Measurements from ENCODE around the gene CFAP58. TPM values are rescaled to one million over a fixed set of nuclear protein-coding genes. Genes with fewer than 3 reads are reported as not detected.

Gene CFAP58
- total RNA-seq, 2 experiments from 2014 or later = 0.24 to 0.47 TPM

DNA sequence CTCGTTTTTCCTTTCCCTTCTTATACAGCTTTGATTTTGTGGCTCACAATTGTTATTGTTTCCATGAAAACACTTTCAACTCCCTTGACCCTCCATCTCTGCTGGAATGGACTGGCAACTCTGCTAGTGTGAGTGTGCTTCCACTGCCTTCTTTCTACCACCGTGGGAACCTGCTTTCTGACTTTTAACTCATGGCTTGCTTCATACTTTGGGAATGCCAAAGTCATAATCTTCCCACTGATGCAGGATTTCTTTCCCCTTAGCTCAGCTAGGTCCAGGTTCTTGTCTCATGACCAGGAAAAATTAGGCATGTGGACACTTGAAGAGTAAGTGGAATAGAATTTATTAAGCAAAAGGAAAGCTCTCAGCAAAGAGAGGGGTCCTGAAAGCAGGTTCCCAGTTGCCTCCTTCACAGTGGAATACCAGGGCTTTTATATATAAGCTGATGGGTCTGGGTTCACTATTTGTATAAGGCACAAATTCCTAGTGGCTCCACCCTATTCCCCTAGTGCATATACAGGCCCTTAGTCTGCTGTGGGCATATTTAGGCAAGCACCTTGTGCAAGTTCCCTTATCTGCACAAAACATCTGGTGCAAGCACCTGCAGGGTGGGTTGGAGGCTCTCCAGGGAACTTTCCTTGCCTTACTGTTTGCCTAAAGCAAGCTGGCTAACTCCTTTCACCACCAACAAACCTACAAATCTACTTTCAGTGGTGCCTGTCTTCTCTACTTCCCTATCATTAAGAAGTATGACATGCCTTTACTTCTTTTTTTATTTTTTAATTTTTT, 119.5 kb downstream of the CFAP58 start:
- ATAC-seq (no peak), DNase-seq (no peak)
- CTCF ChIA-PET = no interaction called here
- Mint-ChIP-seq H3K4me3 (no peak overlapping the region), H3K36me3 (ENCODE audit: low read depth) (no peaks in the 10 kb centered on the region), H3K27me3 (ENCODE audit: low read depth) (peaks cover 12% of the 10 kb centered on the region), H3K27ac (no peak overlapping the region), H3K9me3 (ENCODE audit: insufficient read depth) (no peaks in the 10 kb centered on the region), H3K4me1 (ENCODE audit: low read depth) (no peaks in the 10 kb centered on the region)
- POLR2A ChIA-PET = no interaction called here

GRCh38 chr10:104478380-104478779, 124.7 kb downstream of the CFAP58 start:
- DNase-seq = no peak
- no peak overlapping the region for H3K27ac Mint-ChIP-seq
- ChIA-PET POLR2A (no interaction called here), CTCF (no interaction called here)
- H3K9me3 Mint-ChIP-seq (ENCODE audit: insufficient read depth) = no peaks in the 10 kb centered on the region
- ATAC-seq = no peak
- no peak overlapping the region for H3K4me3 Mint-ChIP-seq
- H3K36me3 Mint-ChIP-seq (ENCODE audit: low read depth) = no peaks in the 10 kb centered on the region
- H3K27me3 Mint-ChIP-seq (ENCODE audit: low read depth) = peaks cover 4% of the 10 kb centered on the region
- H3K4me1 Mint-ChIP-seq (ENCODE audit: low read depth) = no peaks in the 10 kb centered on the region

DNA sequence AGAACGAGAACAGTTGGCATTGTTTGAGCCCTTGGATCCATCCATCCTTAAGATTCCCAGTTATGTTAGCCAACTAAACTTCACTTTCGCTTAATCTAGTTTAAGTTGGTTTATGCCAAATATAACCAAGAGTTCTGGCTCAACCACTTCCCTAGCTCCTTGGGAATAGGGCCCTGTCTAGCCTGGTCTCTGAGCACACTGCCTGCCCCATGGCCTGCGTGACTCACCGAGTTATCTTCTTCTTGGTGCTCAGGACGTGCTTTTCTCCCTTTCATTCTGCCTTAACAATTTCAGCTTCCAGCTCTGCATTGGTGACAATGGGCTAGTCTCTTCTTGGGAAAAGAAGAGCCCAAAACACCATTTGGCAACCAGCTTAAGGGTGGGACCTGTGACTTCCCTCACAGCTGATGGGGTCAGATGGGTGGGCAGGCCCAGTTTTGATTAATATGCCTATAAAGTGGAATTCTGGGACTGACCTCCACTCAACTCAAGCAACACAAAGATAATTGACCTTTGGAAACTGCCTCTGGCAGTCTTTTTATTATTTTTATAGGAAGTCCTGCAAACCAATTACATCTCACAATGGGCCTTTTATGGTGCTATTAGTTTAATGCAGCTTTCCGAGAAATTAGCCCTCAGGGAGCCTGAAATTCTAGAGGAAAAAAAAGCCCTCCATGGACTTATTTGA, 126.4 kb downstream of the CFAP58 start:
- H3K4me3 Mint-ChIP-seq = no peak overlapping the region
- H3K36me3 Mint-ChIP-seq (ENCODE audit: low read depth) = no peaks in the 10 kb centered on the region
- ChIA-PET POLR2A (no interaction called here), CTCF (no interaction called here)
- no peak overlapping the region for H3K27ac Mint-ChIP-seq
- H3K9me3 Mint-ChIP-seq (ENCODE audit: insufficient read depth) = no peaks in the 10 kb centered on the region
- ATAC-seq = no peak
- no peak for DNase-seq
- H3K4me1 Mint-ChIP-seq (ENCODE audit: low read depth) = no peaks in the 10 kb centered on the region
- H3K27me3 Mint-ChIP-seq (ENCODE audit: low read depth) = peaks cover 8% of the 10 kb centered on the region

GRCh38 chr10:104480797-104481196, 127.2 kb downstream of the CFAP58 start:
- ATAC-seq = no peak
- CTCF ChIA-PET = no interaction called here
- Mint-ChIP-seq H3K27me3 (ENCODE audit: low read depth) (peaks cover 8% of the 10 kb centered on the region), H3K36me3 (ENCODE audit: low read depth) (no peaks in the 10 kb centered on the region), H3K4me3 (no peak overlapping the region), H3K4me1 (ENCODE audit: low read depth) (no peaks in the 10 kb centered on the region), H3K9me3 (ENCODE audit: insufficient read depth) (no peaks in the 10 kb centered on the region), H3K27ac (no peak overlapping the region)
- no peak for DNase-seq
- POLR2A ChIA-PET = no interaction called here

- Mint-ChIP-seq H3K9me3 (ENCODE audit: insufficient read depth) (no peaks in the 10 kb centered on the region), H3K4me3 (no peak overlapping the region), H3K27me3 (ENCODE audit: low read depth) (peaks cover 12% of the 10 kb centered on the region), H3K27ac (no peak overlapping the region), H3K36me3 (ENCODE audit: low read depth) (no peaks in the 10 kb centered on the region), H3K4me1 (ENCODE audit: low read depth) (no peaks in the 10 kb centered on the region)
- ATAC-seq = no peak
- DNase-seq = no peak
- CTCF ChIA-PET = no interaction called here
- POLR2A ChIA-PET = no interaction called here
Observed at GRCh38 chr10:104483582-104483981, 129.9 kb downstream of the CFAP58 start.

DNA sequence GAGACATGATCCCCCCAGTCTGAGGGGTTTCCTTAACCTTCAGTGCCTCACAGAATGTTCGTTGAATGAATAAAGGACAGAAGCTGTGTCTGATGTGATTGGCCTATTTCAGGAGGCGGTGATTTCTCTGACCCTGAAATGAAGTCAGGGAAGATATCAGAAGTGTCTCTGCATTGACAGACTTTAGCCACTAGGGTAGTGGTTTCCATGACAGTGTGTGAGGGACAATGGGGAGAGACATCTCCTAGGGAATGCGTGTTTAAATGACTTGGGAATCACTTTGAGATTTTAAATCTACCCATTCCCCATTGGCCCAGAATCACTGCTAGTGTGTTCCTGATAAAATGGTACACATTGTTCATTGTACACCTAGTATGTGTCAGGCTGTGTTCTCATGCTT, 132.0 kb downstream of the CFAP58 start:
- H3K27ac Mint-ChIP-seq = no peak overlapping the region
- CTCF ChIA-PET = no interaction called here
- POLR2A ChIA-PET = no interaction called here
- H3K9me3 Mint-ChIP-seq (ENCODE audit: insufficient read depth) = no peaks in the 10 kb centered on the region
- ATAC-seq (no peak), DNase-seq (no peak)
- H3K27me3 Mint-ChIP-seq (ENCODE audit: low read depth) = peaks cover 12% of the 10 kb centered on the region
- H3K36me3 Mint-ChIP-seq (ENCODE audit: low read depth) = no peaks in the 10 kb centered on the region
- no peaks in the 10 kb centered on the region for H3K4me1 Mint-ChIP-seq (ENCODE audit: low read depth)
- no peak overlapping the region for H3K4me3 Mint-ChIP-seq

DNA sequence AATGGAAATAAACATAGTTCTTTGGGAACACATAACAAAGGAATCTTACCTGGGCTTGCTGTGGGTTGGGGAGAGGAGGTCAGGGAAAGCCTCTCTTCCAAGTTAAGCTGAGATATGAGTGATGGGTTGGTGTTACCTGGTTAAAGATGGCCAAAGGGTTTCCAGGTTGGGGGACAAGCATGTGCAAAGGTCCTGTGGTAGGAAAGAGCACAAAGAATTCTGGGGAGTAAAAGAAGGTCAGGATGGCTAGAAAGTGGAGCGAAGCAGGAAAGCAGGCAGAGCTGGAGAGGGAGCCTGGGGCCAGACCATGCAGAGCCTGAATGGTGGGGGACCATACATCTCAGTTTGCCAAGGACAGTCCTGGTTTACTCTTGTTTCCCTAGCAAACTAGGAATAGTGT, 133.2 kb downstream of the CFAP58 start:
- Mint-ChIP-seq H3K4me3 (no peak overlapping the region), H3K27ac (no peak overlapping the region), H3K4me1 (ENCODE audit: low read depth) (no peaks in the 10 kb centered on the region), H3K9me3 (ENCODE audit: insufficient read depth) (no peaks in the 10 kb centered on the region), H3K27me3 (ENCODE audit: low read depth) (peaks cover 12% of the 10 kb centered on the region), H3K36me3 (ENCODE audit: low read depth) (no peaks in the 10 kb centered on the region)
- DNase-seq = no peak
- CTCF ChIA-PET = no interaction called here
- POLR2A ChIA-PET = no interaction called here
- ATAC-seq = no peak

GRCh38 chr10:104487794-104488438, 134.3 kb downstream of the CFAP58 start:
- DNase-seq = no peak
- ChIA-PET POLR2A (no interaction called here), CTCF (no interaction called here)
- ATAC-seq = no peak
- Mint-ChIP-seq H3K36me3 (ENCODE audit: low read depth) (no peaks in the 10 kb centered on the region), H3K4me1 (ENCODE audit: low read depth) (no peaks in the 10 kb centered on the region), H3K4me3 (no peak overlapping the region), H3K27me3 (ENCODE audit: low read depth) (peaks cover 12% of the 10 kb centered on the region), H3K9me3 (ENCODE audit: insufficient read depth) (no peaks in the 10 kb centered on the region), H3K27ac (no peak overlapping the region)

- POLR2A ChIA-PET = no interaction called here
- Mint-ChIP-seq H3K27me3 (ENCODE audit: low read depth) (peaks cover 7% of the 10 kb centered on the region), H3K27ac (no peak overlapping the region), H3K36me3 (ENCODE audit: low read depth) (no peaks in the 10 kb centered on the region), H3K4me1 (ENCODE audit: low read depth) (no peaks in the 10 kb centered on the region), H3K4me3 (no peak overlapping the region), H3K9me3 (ENCODE audit: insufficient read depth) (no peaks in the 10 kb centered on the region)
- ATAC-seq (no peak), DNase-seq (no peak)
- CTCF ChIA-PET = no interaction called here
Observed at GRCh38 chr10:104488439-104488832, 134.8 kb downstream of the CFAP58 start.

DNA sequence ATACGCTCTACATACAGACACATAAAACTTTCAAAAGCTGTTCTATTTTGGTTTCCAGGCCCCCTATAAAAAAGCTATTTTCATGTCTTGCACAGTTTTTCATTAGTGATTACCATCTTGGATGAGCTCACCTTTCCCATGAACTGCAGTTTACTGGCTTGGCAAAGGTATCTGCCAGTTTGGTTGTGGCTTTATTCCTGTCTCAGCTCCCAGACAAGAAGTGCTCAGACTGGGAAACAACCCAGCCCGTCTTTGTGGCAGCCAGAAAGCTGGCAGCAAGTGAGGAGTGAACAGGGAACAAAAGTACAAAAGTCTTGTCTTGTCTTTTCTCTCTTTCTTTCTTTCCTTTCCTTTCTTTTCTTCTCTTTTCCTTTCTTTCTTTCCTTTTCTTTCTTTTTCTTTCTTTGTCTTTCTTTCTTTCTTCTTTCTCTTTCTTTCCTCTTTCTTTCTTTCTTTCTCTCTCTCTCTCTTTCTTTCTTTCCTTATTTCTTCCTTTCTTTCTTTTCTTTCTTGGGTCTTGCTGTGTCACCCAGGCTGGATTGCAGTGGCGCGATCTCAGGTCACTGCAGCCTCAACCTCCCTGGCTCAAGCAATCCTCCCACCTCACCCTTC, 138.8 kb downstream of the CFAP58 start:
- no peak for DNase-seq
- Mint-ChIP-seq H3K4me1 (ENCODE audit: low read depth) (no peaks in the 10 kb centered on the region), H3K27ac (no peak overlapping the region), H3K27me3 (ENCODE audit: low read depth) (peaks cover 4% of the 10 kb centered on the region), H3K36me3 (ENCODE audit: low read depth) (no peaks in the 10 kb centered on the region), H3K4me3 (no peak overlapping the region), H3K9me3 (ENCODE audit: insufficient read depth) (no peaks in the 10 kb centered on the region)
- ChIA-PET CTCF (no interaction called here), POLR2A (no interaction called here)
- ATAC-seq = no peak

GRCh38 chr10:104498347-104499081, 144.9 kb downstream of the CFAP58 start:
- ChIA-PET POLR2A (no interaction called here), CTCF (no interaction called here)
- H3K27me3 Mint-ChIP-seq (ENCODE audit: low read depth) = peaks cover 11% of the 10 kb centered on the region
- H3K4me1 Mint-ChIP-seq (ENCODE audit: low read depth) = no peaks in the 10 kb centered on the region
- no peaks in the 10 kb centered on the region for H3K9me3 Mint-ChIP-seq (ENCODE audit: insufficient read depth)
- no peak overlapping the region for H3K4me3 Mint-ChIP-seq
- DNase-seq = no peak
- H3K36me3 Mint-ChIP-seq (ENCODE audit: low read depth) = no peaks in the 10 kb centered on the region
- no peak for ATAC-seq
- H3K27ac Mint-ChIP-seq = no peak overlapping the region

DNA sequence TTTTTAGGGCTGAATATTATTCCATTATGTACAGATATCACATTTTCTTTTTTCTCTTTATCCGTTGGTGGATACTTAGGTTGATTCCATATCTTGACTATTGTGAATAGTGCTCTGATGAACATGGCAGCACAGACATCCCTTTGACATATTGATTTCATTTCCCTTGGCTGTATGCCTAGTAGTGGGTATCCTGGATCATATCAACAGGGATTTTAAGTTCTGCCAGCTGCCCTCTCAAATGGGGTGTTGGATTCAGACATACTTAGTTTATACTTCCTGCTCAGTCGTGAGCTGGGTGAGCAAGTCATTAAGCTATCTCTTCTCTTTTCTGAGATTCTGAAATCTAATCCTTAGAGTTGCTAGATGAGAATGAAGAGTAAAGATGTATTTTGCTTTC, 147.8 kb downstream of the CFAP58 start:
- no peak for ATAC-seq

More for the DNA sequence above, 147.8 kb downstream of the CFAP58 start:
- no peaks in the 10 kb centered on the region for H3K36me3 Mint-ChIP-seq (ENCODE audit: low read depth)
- no peak overlapping the region for H3K4me3 Mint-ChIP-seq
- H3K4me1 Mint-ChIP-seq (ENCODE audit: low read depth) = no peaks in the 10 kb centered on the region
- H3K9me3 Mint-ChIP-seq (ENCODE audit: insufficient read depth) = no peaks in the 10 kb centered on the region
- no peak for DNase-seq
- H3K27me3 Mint-ChIP-seq (ENCODE audit: low read depth) = peaks cover 11% of the 10 kb centered on the region
- no peak overlapping the region for H3K27ac Mint-ChIP-seq
- ChIA-PET CTCF (interaction anchor here (0.6 kb wide), 1 partner anchor 210 kb away, joined by 3 read pairs; no protein-coding TSS in a partner anchor), POLR2A (no interaction called here)
